IMR-90 (cell line): ENCODE results near the gene HYI. TPM values are rescaled to one million over a fixed set of nuclear protein-coding genes. Genes with fewer than 3 reads are reported as not detected.
A peak's percentile ranks its signal among the peaks of the same experiment; 100 is the strongest.
"Not testable (repeated sequence)": the region's sequence is repeated elsewhere in the genome, so short reads cannot be mapped to it uniquely, and the experiment has no call there.

Source experiments
- ATAC-seq: fragments of 200-7000 bp; cut with Tn5 transposase; 2 replicates; pipeline ENCODE4 v1.9.1; 2020; ENCODE audit warnings: low read depth, mild to moderate bottlenecking, moderate library complexity
- BruUV-seq: library from RNA; stranded (reverse); fragments of 400-500 nt; replicated peaks from 2 replicates; lab custom pipeline; 2021; lab: Mats Ljungman, UMichigan
- CTCF ChIA-PET: fragments of 300-600 bp; formaldehyde crosslinking; extraction: SDS; loops from one replicate; lab custom pipeline; 2021; ENCODE audit warnings: antibody characterized with exemption; lab: Yijun Ruan, JAX
- POLR2A ChIA-PET: fragments of 300-600 bp; sonication (Branson Sonifier 250); formaldehyde crosslinking; loops from one replicate; lab custom pipeline; 2022; ENCODE audit warnings: antibody characterized with exemption; ENCODE audit not compliant: unreplicated experiment; lab: Charles Lee
- DNase-seq: peaks from one replicate; pipeline ENCODE4 v3.0.0; 2013
- H2AFZ ChIP-seq: replicated peaks from 2 replicates; pipeline ENCODE3; 2013; ENCODE audit warnings: low read length, mild to moderate bottlenecking; ENCODE audit not compliant: poor library complexity
- H2AK5ac ChIP-seq: 2 replicates; pipeline ENCODE4 v1.6.1; 2013; ENCODE audit warnings: low read depth, low read length, inconsistent platforms
- H2AK9ac ChIP-seq: replicated peaks from 2 replicates; pipeline ENCODE3; 2013; ENCODE audit warnings: mild to moderate bottlenecking, low read depth, low read length, moderate library complexity; ENCODE audit not compliant: poor library complexity
- H2BK120ac ChIP-seq: 2 replicates; pipeline ENCODE4 v1.6.1; 2013; ENCODE audit warnings: low read depth, low read length, inconsistent platforms
- H2BK15ac ChIP-seq: 3 replicates; pipeline ENCODE4 v1.6.1; 2013; ENCODE audit warnings: low read depth, low read length, inconsistent platforms
- H2BK20ac ChIP-seq: 2 replicates; pipeline ENCODE4 v1.6.1; 2013; ENCODE audit warnings: low read depth, mild to moderate bottlenecking, inconsistent platforms, low read length, moderate library complexity
- H2BK5ac ChIP-seq: 2 replicates; pipeline ENCODE4 v1.6.1; 2013; ENCODE audit warnings: mild to moderate bottlenecking, low read depth, low read length, inconsistent platforms; ENCODE audit not compliant: poor library complexity, severe bottlenecking
- H3K14ac ChIP-seq: replicated peaks from 2 replicates; pipeline ENCODE4 v1.6.1; 2013; ENCODE audit warnings: low read depth, low read length, inconsistent platforms
- H3K18ac ChIP-seq: 2 replicates; pipeline ENCODE4 v1.6.1; 2013; ENCODE audit warnings: low read depth, low read length, control low read depth
- H3K23ac ChIP-seq: 2 replicates; pipeline ENCODE4 v1.6.1; 2013; ENCODE audit warnings: low read depth, low read length, inconsistent platforms
- H3K27ac ChIP-seq: 2 replicates; pipeline ENCODE4 v1.5.1; 2013; ENCODE audit warnings: mild to moderate bottlenecking, control low read depth, low read length; ENCODE audit not compliant: insufficient read depth
- H3K27me3 ChIP-seq: 2 replicates; pipeline ENCODE4 v1.6.1; 2013; ENCODE audit warnings: low read length; ENCODE audit not compliant: control insufficient read depth, insufficient read depth
- H3K36me3 ChIP-seq: 2 replicates; pipeline ENCODE4 v1.6.1; 2013; ENCODE audit warnings: low read length, mixed read lengths; ENCODE audit not compliant: control insufficient read depth, insufficient read depth
- H3K4ac ChIP-seq: 2 replicates; pipeline ENCODE4 v1.6.1; 2013; ENCODE audit warnings: low read depth, low read length, inconsistent platforms
- H3K4me1 ChIP-seq: 2 replicates; pipeline ENCODE4 v1.6.1; 2013; ENCODE audit warnings: low read length, mixed read lengths; ENCODE audit not compliant: control insufficient read depth, insufficient read depth
- H3K4me2 ChIP-seq: 2 replicates; pipeline ENCODE4 v1.6.1; 2013; ENCODE audit warnings: low read depth, mild to moderate bottlenecking, control low read depth, low read length, moderate library complexity
- H3K4me3 ChIP-seq: 2 replicates; pipeline ENCODE4 v1.5.1; 2013; ENCODE audit warnings: low read depth, mild to moderate bottlenecking, control low read depth, low read length, moderate library complexity; ENCODE audit not compliant: insufficient read depth
- H3K56ac ChIP-seq: 2 replicates; pipeline ENCODE4 v1.6.1; 2013; ENCODE audit warnings: low read length, inconsistent platforms; ENCODE audit not compliant: insufficient read depth; ENCODE audit errors: extremely low read depth
- H3K79me1 ChIP-seq, 2 experiments: 2 replicates each; pipeline ENCODE4 v1.6.1; 2013; ENCODE audit warnings: low read length in 2 of 2, inconsistent platforms in 1 of 2, low read depth in 1 of 2
- H3K9ac ChIP-seq: 2 replicates; pipeline ENCODE4 v1.6.1; 2013; ENCODE audit warnings: low read depth, low read length, control low read depth
- H3K9me1 ChIP-seq: 2 replicates; pipeline ENCODE4 v1.6.1; 2013; ENCODE audit warnings: low read length, inconsistent platforms; ENCODE audit not compliant: insufficient read depth
- H3K9me3 ChIP-seq: 2 replicates; pipeline ENCODE4 v1.6.1; 2013; ENCODE audit warnings: low read length; ENCODE audit not compliant: control insufficient read depth, insufficient read depth
- H4K20me1 ChIP-seq: 2 replicates; pipeline ENCODE4 v1.6.1; 2013; ENCODE audit warnings: low read length, inconsistent platforms; ENCODE audit not compliant: insufficient read depth
- H4K5ac ChIP-seq: 2 replicates; pipeline ENCODE4 v1.6.1; 2013; ENCODE audit warnings: mild to moderate bottlenecking, low read depth, low read length, control low read depth
- H4K8ac ChIP-seq, 2 experiments: 2 replicates each; pipeline ENCODE4 v1.6.1; 2013; ENCODE audit warnings: low read depth in 2 of 2, low read length in 2 of 2, control low read depth in 1 of 2, inconsistent platforms in 1 of 2
- H4K91ac ChIP-seq: 2 replicates; pipeline ENCODE4 v1.6.1; 2013; ENCODE audit warnings: low read depth, low read length, inconsistent platforms; ENCODE audit not compliant: insufficient read depth
- CEBPB ChIP-seq: IDR thresholded peaks from 2 replicates; pipeline ENCODE4 v1.6.1; 2012; ENCODE audit warnings: low read depth, low read length, improper control_type of control experiment
- WGBS, 2 experiments: methylation state at CpG; one replicate each; pipeline versions ENCODE4 v1.1.5 to v1.1.7; 2013; ENCODE audit warnings: missing lambda C conversion rate in 2 of 2; ENCODE audit not compliant: insufficient read length in 1 of 2; ENCODE audit errors: extremely low coverage in 2 of 2; 5-methylcytosine and 5-hydroxymethylcytosine counted together
- dilution Hi-C: fragments of 300-500 bp; cut with HindIII; formaldehyde crosslinking; loops from one replicate; pipeline ENCODE4 v1.14.3; 2018; ENCODE audit warnings: low sequenced_read_pairs; ENCODE audit not compliant: unreplicated experiment
- in situ Hi-C: fragments of 300-500 bp; cut with MboI; formaldehyde crosslinking; loops from 3 replicates; pipeline ENCODE4 v1.14.3; 2019; ENCODE audit warnings: low sequenced_read_pairs, inconsistent platforms, mixed read lengths
- intact Hi-C: fragments of 100-400 bp; cut with micrococcal nuclease; formaldehyde crosslinking; loops from 2 replicates; pipeline ENCODE4 v1.10.0; 2022
- polyA plus RNA-seq, 3 experiments: library from polyadenylated mRNA; depleted of rRNA; stranded (reverse); fragments of >200 nt; gene quantifications; 2 replicates each; pipeline ENCODE4 v1.2.3, GENCODE V29; 2012; ENCODE audit warnings: low replicate concordance in 1 of 3
- total RNA-seq: library from RNA; depleted of rRNA; stranded (reverse); fragments of >200 nt; gene quantifications from 2 replicates; pipeline ENCODE4 v1.2.3, GENCODE V29; 2012

HYI gene
- total and polyA plus RNA-seq, 2 of the 4 experiments (the other 2 are of a cell fraction): 21.5 to 53.7 TPM

DNA sequence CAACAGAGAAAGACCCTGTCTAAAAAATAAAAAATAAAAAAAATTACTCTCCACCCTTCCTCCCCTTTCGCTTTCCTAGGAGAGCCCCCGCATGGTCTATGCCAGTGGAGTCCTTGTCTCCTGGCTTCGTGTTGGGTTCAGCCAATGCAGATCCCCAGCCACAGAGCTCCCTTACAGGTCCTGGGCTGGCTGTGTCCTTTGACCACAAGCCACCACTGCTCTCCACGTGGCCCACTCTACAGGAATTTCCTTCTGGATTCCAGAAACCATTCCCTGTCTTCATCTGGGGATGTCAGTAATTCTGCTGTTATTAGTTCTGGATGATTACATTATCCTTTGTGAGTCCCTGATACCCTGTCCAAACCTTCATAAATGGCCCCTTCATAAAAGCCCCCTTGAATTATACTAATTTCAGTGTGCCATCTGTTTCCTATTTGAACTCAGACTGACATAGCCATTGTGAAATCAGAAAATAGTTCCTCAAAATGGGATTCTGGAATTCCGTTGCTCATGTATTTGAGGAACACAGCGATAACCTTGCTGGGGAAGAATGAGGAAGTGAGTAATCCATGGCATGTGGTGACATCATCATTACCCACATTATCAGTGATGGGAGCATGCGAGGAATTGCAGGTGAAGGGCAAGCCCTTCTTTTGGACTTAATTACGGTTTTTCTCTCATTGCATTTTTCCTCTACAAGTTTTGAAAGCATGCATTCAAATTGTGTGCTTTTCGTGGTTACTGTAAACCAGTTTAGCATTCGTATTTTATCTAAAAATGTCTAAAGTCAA, 22.1 kb upstream of the HYI start:
- peak overlapping the region; percentile 100 for H4K91ac ChIP-seq
- H3K9me1 ChIP-seq: peaks cover 26% of the 10 kb centered on the region
- peak overlapping the region; percentile 100 for H2BK20ac ChIP-seq
- peak overlapping the region; percentile 96 for H3K27ac ChIP-seq
- DNase-seq: peak; percentile 83
- H3K9ac ChIP-seq, H3K36me3 ChIP-seq, in situ Hi-C loops, CTCF ChIA-PET, dilution Hi-C loops, H3K27me3 ChIP-seq, POLR2A ChIA-PET, H3K4me3 ChIP-seq, BruUV-seq, H4K20me1 ChIP-seq, intact Hi-C loops, H3K9me3 ChIP-seq, H2AFZ ChIP-seq: not testable (repeated sequence)
- TF ChIP-seq CEBPB: 0 out of 2 replicates have a peak, but pooled peaks have one; percentile 48
- H3K56ac ChIP-seq: peak overlapping the region; percentile 95
- H4K5ac ChIP-seq: peak overlapping the region; percentile 79
- peak overlapping the region; percentile 98 to 100 for H4K8ac ChIP-seq
- peak overlapping the region; percentile 95 for H2AK9ac ChIP-seq
- peaks cover 0 to 17% of the 10 kb centered on the region in 2 experiments; a peak in 3 of 4 replicates for H3K79me1 ChIP-seq
- WGBS, 2 experiments: 100% methylated on average over 3 of the region's 10 CpGs; no CpG with 5 or more reads in 1 of the 2 experiments
- H2BK15ac ChIP-seq: peak overlapping the region; percentile 97
- H3K4me2 ChIP-seq: peak overlapping the region; percentile 2; the same call in 1 of the 2 replicates
- H3K14ac ChIP-seq: peak overlapping the region; percentile 99
- H2AK5ac ChIP-seq: peak overlapping the region; percentile 100
- H2BK120ac ChIP-seq: peak overlapping the region; percentile 100
- H3K18ac ChIP-seq: peak overlapping the region; percentile 98
- ATAC-seq: peak; percentile 32
- peak overlapping the region; percentile 98 for H2BK5ac ChIP-seq
- H3K4me1 ChIP-seq: peaks cover 21% of the 10 kb centered on the region
- peak overlapping the region; percentile 100 for H3K4ac ChIP-seq
- peak overlapping the region; percentile 96 for H3K23ac ChIP-seq
